Aorta (tissue), 5 donors: ENCODE data around the gene MRPS11. TPM values are rescaled to one million over a fixed set of nuclear protein-coding genes. Genes with fewer than 3 reads are reported as not detected.

Source experiments
- ATAC-seq: fragments of 200-7000 bp; cut with Tn5 transposase; one replicate; pipeline ENCODE4 v1.9.1; 2022; ENCODE audit warnings: moderate library complexity; ENCODE audit not compliant: low FRiP score
- DNase-seq, 2 donors: peaks; one replicate each; pipeline ENCODE4 v3.0.0-alpha.2; 2020
- H3K27ac ChIP-seq, 2 donors: one replicate each; pipeline ENCODE4 v1.5.1; 2013; ENCODE audit warnings: low read length in 2 of 2, mild to moderate bottlenecking in 2 of 2, moderate library complexity in 2 of 2, control low read depth in 1 of 2, inconsistent platforms in 1 of 2, low read depth in 1 of 2
- H3K27me3 ChIP-seq, 2 donors: one replicate each; pipeline ENCODE4 v1.6.1; 2013; ENCODE audit warnings: control low read depth in 1 of 2, low read length in 1 of 2, mild to moderate bottlenecking in 1 of 2, moderate library complexity in 1 of 2; ENCODE audit not compliant: insufficient read depth in 2 of 2, control insufficient read depth in 1 of 2
- H3K36me3 ChIP-seq, 2 donors: one replicate each; pipeline ENCODE4 v1.6.1; 2013; ENCODE audit warnings: control low read depth in 1 of 2, low read length in 1 of 2, mild to moderate bottlenecking in 1 of 2; ENCODE audit not compliant: insufficient read depth in 2 of 2, control insufficient read depth in 1 of 2
- H3K4me1 ChIP-seq, 2 donors: one replicate each; pipeline ENCODE4 v1.6.1; 2013; ENCODE audit warnings: low read length in 2 of 2, control low read depth in 1 of 2, mild to moderate bottlenecking in 1 of 2, moderate library complexity in 1 of 2; ENCODE audit not compliant: insufficient read depth in 2 of 2, control insufficient read depth in 1 of 2
- H3K4me3 ChIP-seq, 2 donors: one replicate each; pipeline ENCODE4 v1.5.1; 2013; ENCODE audit warnings: low read length in 2 of 2, control low read depth in 1 of 2, mild to moderate bottlenecking in 1 of 2
- H3K9me3 ChIP-seq: one replicate; pipeline ENCODE4 v1.6.1; 2013; ENCODE audit warnings: mild to moderate bottlenecking, low read length; ENCODE audit not compliant: control insufficient read depth
- WGBS, 2 donors: extraction: QIAGEN DNeasy Blood & Tissue Kit; methylation state at CpG; one replicate each; pipeline ENCODE4 v1.1.7; 2013; 5-methylcytosine and 5-hydroxymethylcytosine counted together
- intact Hi-C, 2 donors: fragments of 100-400 bp; cut with DNase I; formaldehyde crosslinking; loops; one replicate each; pipeline versions ENCODE4 v1.14.2 to v1.15.0; 2022
- polyA plus RNA-seq, 2 donors: library from polyadenylated mRNA; stranded (reverse); fragments of 200-250 nt; gene quantifications; one replicate each; pipeline ENCODE4 v1.2.3, GENCODE V29; 2013
- total RNA-seq, 2 donors: library from RNA; stranded (reverse); fragmentation: NEBNext Ultra II Directional; extraction: Animal tissue kit (Norgen Biotek cat#: 25700); gene quantifications; one replicate each; pipeline ENCODE4 v1.2.1, GENCODE V29; 2021
- donor health status: healthy with polysubstance abuse.
- donor health status: Bipolar disorder and iron deficiency.
- donor health status: DM: no; HTN: no; CAD: no.
- donor health status: DM: no; HTN: no; CAD: no.
- donor health status: DM: yes; HTN: yes; CAD: no.

The MRPS11 gene
- total and polyA plus RNA-seq, 4 donors: 24.9 to 42.4 (median 30.8) TPM

DNA sequence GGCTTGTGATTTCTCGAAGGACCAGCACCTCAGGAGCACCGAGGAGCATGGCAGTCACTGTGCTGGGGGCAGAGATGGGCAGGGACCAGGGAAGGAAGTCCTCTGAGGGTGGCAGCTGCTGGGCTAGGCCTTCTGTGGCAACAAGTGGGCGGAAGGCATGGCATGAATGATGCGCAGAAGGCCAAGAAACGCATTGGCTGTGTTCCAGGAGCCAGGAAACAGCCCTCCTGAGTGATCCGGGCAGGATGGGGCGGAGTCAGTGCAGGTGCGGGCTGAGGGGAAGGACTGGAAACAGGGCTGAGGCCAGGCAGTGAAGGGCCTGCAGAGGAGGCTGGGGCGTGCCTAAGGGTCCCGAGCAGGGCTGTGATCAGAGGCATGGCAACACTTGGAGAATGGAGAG, 23.6 kb downstream of the MRPS11 start:
- Histone ChIP-seq H3K9me3 (no peaks in the 10 kb centered on the region), H3K36me3 (no peaks in the 10 kb centered on the region), H3K27me3 (no peaks in the 10 kb centered on the region), H3K4me3 (no peak overlapping the region), H3K4me1 (no peaks in the 10 kb centered on the region), H3K27ac (no peak overlapping the region)
- WGBS, 2 donors: 66 to 69% methylated on average over 10 of the region's 10 CpGs
- intact Hi-C loops: no loop called here
- ATAC-seq (no peak), DNase-seq (no peak)

DNA sequence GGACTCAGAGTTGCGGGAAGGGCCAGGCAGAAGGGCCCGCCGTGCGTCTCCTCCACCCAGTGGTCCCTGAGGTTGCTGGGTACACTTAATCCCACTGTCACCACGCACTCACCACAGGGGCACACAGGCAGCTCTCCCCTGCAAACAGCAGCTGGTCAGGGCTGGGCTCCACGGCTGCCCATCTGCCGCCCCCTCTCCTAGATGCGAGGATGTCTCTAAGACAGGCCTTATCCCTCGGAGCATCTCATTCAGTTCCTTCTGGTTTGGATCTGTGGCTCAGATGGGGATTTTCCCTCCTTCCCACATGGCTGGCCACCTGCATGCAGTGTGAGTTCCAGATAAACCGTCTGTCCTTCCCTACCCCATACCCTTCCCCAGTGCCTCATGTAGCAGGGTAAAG, 26.3 kb downstream of the MRPS11 start:
- no peak overlapping the region for H3K4me3 ChIP-seq
- H3K36me3 ChIP-seq: no peaks in the 10 kb centered on the region
- DNase-seq (no peak), ATAC-seq (no peak)
- H3K4me1 ChIP-seq: no peaks in the 10 kb centered on the region
- WGBS, 2 donors: 89 to 92% methylated on average over 9 to 10 of the region's 10 CpGs
- H3K9me3 ChIP-seq: no peaks in the 10 kb centered on the region
- no peaks in the 10 kb centered on the region for H3K27me3 ChIP-seq
- intact Hi-C loops: no loop called here
- no peak overlapping the region for H3K27ac ChIP-seq

DNA sequence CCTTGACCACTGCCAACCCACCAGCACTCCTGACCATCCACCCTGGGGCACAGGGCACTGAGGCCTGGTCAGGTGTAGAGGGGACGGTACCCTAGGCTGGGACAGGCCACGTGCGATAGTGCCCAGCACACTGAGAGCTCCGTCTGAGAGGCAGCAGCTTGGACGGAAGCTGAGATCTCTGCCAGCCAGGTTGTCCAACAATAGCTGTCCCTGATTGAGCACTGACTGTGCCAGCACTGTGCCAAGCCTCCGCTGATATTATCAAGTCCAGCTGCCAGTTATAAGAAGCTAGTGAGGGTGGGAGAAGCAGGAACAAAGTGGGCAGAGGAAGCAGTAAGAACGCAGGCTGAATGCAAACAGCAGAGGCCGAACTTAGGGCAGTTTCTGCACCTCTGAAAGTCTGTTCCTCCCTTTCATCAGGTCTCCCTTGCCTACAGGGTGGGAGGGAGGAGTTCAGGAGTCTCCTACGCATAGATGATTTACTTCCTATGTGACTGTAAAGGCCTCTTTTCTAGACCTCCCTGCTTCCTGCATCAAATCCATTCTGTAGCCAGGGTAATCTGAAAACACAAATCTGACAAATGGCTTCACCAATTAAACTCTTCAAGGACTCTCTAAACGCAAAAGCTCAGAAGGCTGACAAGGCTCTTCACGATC, 29.7 kb downstream of the MRPS11 start:
- Histone ChIP-seq H3K4me1 (no peaks in the 10 kb centered on the region), H3K27me3 (no peaks in the 10 kb centered on the region), H3K9me3 (no peaks in the 10 kb centered on the region), H3K4me3 (no peak overlapping the region), H3K27ac (no peak overlapping the region), H3K36me3 (peaks cover 0 to 2% of the 10 kb centered on the region in 2 donors)
- no peak for DNase-seq
- 81 to 83% methylated on average over 11 of the region's 11 CpGs for WGBS, 2 donors
- ATAC-seq: peak; percentile 19
- intact Hi-C loops: no loop called here

DNA sequence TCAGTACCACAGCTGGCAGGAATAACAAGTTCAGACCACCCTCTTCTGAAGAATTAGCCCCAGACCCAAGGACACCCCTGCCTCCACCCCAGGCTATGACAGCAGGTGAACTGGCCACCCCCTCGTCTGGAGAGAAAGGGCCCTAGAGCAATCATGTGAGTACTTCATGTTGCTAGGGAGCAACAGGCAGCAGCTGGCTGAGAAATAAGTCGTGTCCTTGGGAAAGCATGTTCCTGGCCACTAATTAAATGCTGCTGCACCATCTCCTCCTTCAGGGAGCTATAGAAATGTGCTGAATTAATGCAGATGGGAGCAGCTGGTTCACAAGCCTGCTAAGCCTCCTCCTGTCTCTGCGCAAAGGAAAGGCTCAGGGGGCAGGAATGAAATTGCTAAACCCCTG, 31.5 kb downstream of the MRPS11 start:
- H3K4me3 ChIP-seq: no peak overlapping the region
- H3K4me1 ChIP-seq: no peaks in the 10 kb centered on the region
- H3K27me3 ChIP-seq: no peaks in the 10 kb centered on the region
- 78 to 79% methylated on average over 3 of the region's 3 CpGs for WGBS, 2 donors
- no peaks in the 10 kb centered on the region for H3K9me3 ChIP-seq
- H3K36me3 ChIP-seq: peaks cover 0 to 2% of the 10 kb centered on the region in 2 donors
- intact Hi-C loops: no loop called here
- no peak for ATAC-seq
- H3K27ac ChIP-seq: no peak overlapping the region
- DNase-seq: no peak

DNA sequence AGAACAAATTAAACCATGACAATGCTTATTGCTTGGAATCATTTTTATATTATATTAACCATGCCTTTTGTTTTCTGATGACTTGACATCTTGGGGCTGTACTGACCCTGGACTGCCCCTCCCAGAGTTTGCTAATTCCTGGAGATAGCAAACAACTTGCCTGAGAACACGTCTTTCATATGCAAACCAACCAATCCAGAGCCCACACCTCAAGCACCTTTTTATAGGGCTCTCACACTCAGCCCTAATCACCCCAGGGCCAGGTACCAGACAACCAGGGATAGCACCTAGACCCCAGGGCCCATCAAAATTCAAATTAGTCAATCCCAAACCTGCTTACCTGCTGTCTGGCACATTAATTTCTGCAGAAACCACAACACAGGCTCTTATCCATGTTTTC, 36.9 kb downstream of the MRPS11 start:
- Histone ChIP-seq H3K9me3 (no peaks in the 10 kb centered on the region), H3K27ac (no peak overlapping the region), H3K36me3 (no peaks in the 10 kb centered on the region), H3K4me3 (no peak overlapping the region), H3K27me3 (no peaks in the 10 kb centered on the region), H3K4me1 (no peaks in the 10 kb centered on the region)
- intact Hi-C loops: no loop called here
- WGBS, 2 donors: 78 to 88% methylated on average over 1 of the region's 1 CpG
- DNase-seq (no peak), ATAC-seq (no peak)

DNA sequence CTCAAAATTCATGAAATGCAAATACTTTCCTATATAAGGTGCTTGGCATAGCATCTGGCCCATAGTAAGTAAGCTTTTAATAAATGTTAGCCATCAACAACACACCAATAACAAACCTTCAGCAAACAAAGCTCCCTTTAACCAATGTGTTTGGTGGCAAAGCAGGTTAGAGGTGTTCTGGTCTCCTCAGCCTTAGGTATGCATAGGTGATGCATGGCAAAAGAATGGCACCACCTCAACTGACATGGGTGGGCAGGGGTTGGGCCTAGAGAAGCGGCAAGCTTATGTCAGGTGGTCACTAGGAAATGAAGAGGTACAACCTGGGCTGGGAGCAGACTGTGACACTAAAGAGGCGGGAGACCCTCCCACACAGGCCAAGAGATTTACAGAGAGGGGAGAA, 38.2 kb downstream of the MRPS11 start:
- intact Hi-C loops: no loop called here
- Histone ChIP-seq H3K9me3 (no peaks in the 10 kb centered on the region), H3K36me3 (peaks cover 0 to 4% of the 10 kb centered on the region in 2 donors), H3K4me3 (no peak overlapping the region), H3K4me1 (no peaks in the 10 kb centered on the region), H3K27ac (no peak overlapping the region), H3K27me3 (no peaks in the 10 kb centered on the region)
- DNase-seq: no peak
- no peak for ATAC-seq
- 91 to 98% methylated on average over 2 of the region's 2 CpGs for WGBS, 2 donors

DNA sequence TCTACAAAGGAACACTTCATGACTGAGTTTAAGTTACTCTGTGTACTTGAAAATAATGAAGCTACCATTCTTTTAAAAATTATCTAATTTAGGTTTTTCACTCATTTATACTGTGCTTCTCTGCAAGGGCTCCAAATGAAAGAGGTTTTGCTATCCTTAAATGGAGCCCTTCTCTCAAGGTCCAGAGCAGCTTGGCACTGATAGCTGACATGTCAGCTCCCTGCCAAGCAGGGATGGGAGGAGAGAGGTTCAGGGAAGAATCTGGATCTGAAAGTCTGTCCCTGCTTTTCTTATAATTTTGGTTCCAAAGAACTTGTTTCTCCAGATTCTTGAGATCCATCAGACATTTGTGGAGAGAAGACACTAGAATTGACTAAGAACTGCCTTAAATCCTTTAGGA, 39.1 kb downstream of the MRPS11 start:
- no peak for ATAC-seq
- Histone ChIP-seq H3K27ac (no peak overlapping the region), H3K36me3 (peaks cover 0 to 4% of the 10 kb centered on the region in 2 donors), H3K27me3 (no peaks in the 10 kb centered on the region), H3K4me3 (no peak overlapping the region), H3K9me3 (no peaks in the 10 kb centered on the region), H3K4me1 (no peaks in the 10 kb centered on the region)
- intact Hi-C loops: no loop called here
- DNase-seq: no peak

DNA sequence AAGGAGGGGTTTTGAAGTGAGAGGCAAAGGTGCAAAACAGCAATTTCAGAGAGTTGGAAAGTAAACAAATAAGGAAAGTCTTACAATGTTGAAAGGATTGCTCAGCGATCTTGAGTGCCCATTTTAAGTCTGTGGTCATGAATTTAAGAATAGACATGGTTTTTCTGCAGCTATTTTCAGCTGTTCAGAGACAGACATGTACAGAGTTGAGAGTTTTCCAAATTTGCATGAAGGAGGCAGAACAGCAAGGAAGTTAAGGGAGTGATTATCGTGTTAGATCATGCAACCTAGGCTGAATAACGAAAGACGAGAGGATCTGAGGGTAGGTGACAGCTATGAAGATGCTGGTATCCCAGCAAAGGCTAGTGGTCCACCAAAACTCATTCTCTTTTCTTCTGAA, 41.8 kb downstream of the MRPS11 start:
- no peak for ATAC-seq
- intact Hi-C loops: no loop called here
- H3K27ac ChIP-seq: no peak overlapping the region
- H3K27me3 ChIP-seq: no peaks in the 10 kb centered on the region
- no peak for DNase-seq
- WGBS, 2 donors: 88 to 93% methylated on average over 4 of the region's 4 CpGs
- H3K4me3 ChIP-seq: no peak overlapping the region
- peaks cover 0 to 8% of the 10 kb centered on the region in 2 donors for H3K36me3 ChIP-seq
- H3K4me1 ChIP-seq: no peaks in the 10 kb centered on the region
- H3K9me3 ChIP-seq: no peaks in the 10 kb centered on the region

DNA sequence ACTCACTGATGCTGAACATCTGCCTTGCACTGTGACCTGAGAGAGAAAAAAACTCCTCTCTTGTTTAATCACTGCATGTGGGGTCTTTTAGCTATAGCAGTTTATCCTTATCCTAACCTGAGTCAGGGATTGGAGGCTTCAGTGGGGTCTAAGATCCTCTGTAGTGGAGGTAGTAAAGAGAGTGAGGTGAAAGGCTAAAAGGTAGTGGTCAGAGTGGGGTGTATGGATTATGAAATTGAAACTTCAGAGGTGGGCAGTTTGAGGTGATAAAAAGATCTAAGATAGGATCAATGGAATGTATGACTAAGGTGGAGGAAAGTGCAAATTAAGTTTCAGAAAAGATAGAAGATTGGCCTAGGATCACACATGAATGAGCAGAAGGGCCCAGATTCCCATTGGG, 42.5 kb downstream of the MRPS11 start:
- Histone ChIP-seq H3K9me3 (no peaks in the 10 kb centered on the region), H3K27me3 (no peaks in the 10 kb centered on the region), H3K4me1 (no peaks in the 10 kb centered on the region), H3K27ac (no peak overlapping the region), H3K4me3 (no peak overlapping the region), H3K36me3 (peaks cover 0 to 8% of the 10 kb centered on the region in 2 donors)
- DNase-seq (no peak), ATAC-seq (no peak)
- intact Hi-C loops: no loop called here
